Cardiac muscle cell (in vitro differentiated cells and primary cell): ENCODE results near the gene ADAMTSL5. TPM values are rescaled to one million over a fixed set of nuclear protein-coding genes. Genes with fewer than 3 reads are reported as not detected.

ENCODE experiments used
- DNase-seq, 2 donors: peaks; one replicate each; pipeline versions ENCODE4 v3.0.0 to v3.0.0-alpha.2; 2010 to 2017; ENCODE audit warnings: low read depth in 1 of 2, low spot score in 1 of 2
- H3K27ac ChIP-seq: fragments of 200-600 bp; sonication (generic); 2 replicates; pipeline ENCODE4 v1.5.1; 2016
- H3K27me3 ChIP-seq: fragments of 200-600 bp; sonication (generic); 2 replicates; pipeline ENCODE4 v1.6.0; 2016; ENCODE audit warnings: control low read depth
- H3K36me3 ChIP-seq: fragments of 200-600 bp; sonication (generic); 2 replicates; pipeline ENCODE4 v1.5.1; 2016; ENCODE audit warnings: control low read depth
- H3K4me1 ChIP-seq: fragments of 200-600 bp; sonication (generic); 2 replicates; pipeline ENCODE4 v1.8.1; 2017; ENCODE audit warnings: low read depth, mild to moderate bottlenecking, mixed run types
- H3K4me3 ChIP-seq: fragments of 200-600 bp; sonication (generic); 2 replicates; pipeline ENCODE4 v1.5.1; 2016; ENCODE audit warnings: mild to moderate bottlenecking
- H3K9me3 ChIP-seq: fragments of 200-600 bp; sonication (generic); 2 replicates; pipeline ENCODE4 v1.5.1; 2017; ENCODE audit warnings: low read depth, mild to moderate bottlenecking, control low read depth
- CTCF ChIP-seq: IDR thresholded peaks from 2 replicates; pipeline ENCODE4 v1.5.1; 2012; ENCODE audit warnings: low read depth, mild to moderate bottlenecking, low read length
- polyA plus RNA-seq: library from polyadenylated mRNA; unstranded; fragments of >200 nt; fragmentation: Nextera tagmentation; extraction: Ambion mirVana; gene quantifications from 2 replicates; pipeline ENCODE4 v1.2.1, GENCODE V29; 2016
- total RNA-seq: library from RNA; depleted of rRNA; stranded (reverse); fragments of >200 nt; gene quantifications from 2 replicates; pipeline ENCODE4 v1.2.3, GENCODE V29; 2016

ADAMTSL5 gene
- total RNA-seq (3.9 and 5.7 TPM in 2 replicates), polyA plus RNA-seq (4.9 and 8.6 TPM in 2 replicates)

- H3K4me3 ChIP-seq, result peak within 1 kb of the TSS; percentile 44
- peaks cover 18% of the 10 kb centered on the region for H3K27me3 ChIP-seq
- H3K27ac ChIP-seq, result no peak within 1 kb of the TSS
- TF ChIP-seq CTCF, result no peak
- no peaks in the 10 kb centered on the region for H3K9me3 ChIP-seq
- no peaks in the 10 kb centered on the region for H3K36me3 ChIP-seq
- no peaks in the 10 kb centered on the region for H3K4me1 ChIP-seq
- DNase-seq, result peak; percentile 67 to 71
Measured at GRCh38 chr19:1512671-1513498, at the start of gene ADAMTSL5. Gene ADAMTSL5 (minus strand): TSS chr19:1513019. CDS start chr19:1510943, 2,076 bp downstream.

- Histone ChIP-seq H3K27me3 (no peaks in the 10 kb centered on the region), H3K4me3 (no peak overlapping the region)
Measured at GRCh38 chr19:1561236-1561842, 48.5 kb upstream of the ADAMTSL5 start.

GRCh38 chr19:1560286-1560882, 47.6 kb upstream of the ADAMTSL5 start:
- no peak for TF ChIP-seq CTCF
- DNase-seq, result no peak
- Histone ChIP-seq H3K27me3 (no peaks in the 10 kb centered on the region), H3K27ac (no peak overlapping the region), H3K4me1 (no peaks in the 10 kb centered on the region), H3K9me3 (no peaks in the 10 kb centered on the region), H3K4me3 (no peak overlapping the region), H3K36me3 (peaks cover 2% of the 10 kb centered on the region)

More at GRCh38 chr19:1561236-1561842, 48.5 kb upstream of the ADAMTSL5 start:
- no peak for DNase-seq
- TF ChIP-seq CTCF, result no peak
- no peaks in the 10 kb centered on the region for H3K36me3 ChIP-seq
- H3K27ac ChIP-seq, result no peak overlapping the region
- H3K9me3 ChIP-seq, result no peaks in the 10 kb centered on the region
- H3K4me1 ChIP-seq, result peaks cover 4% of the 10 kb centered on the region

GRCh38 chr19:1558552-1558951, 45.7 kb upstream of the ADAMTSL5 start:
- TF ChIP-seq CTCF, result no peak
- Histone ChIP-seq H3K4me3 (no peak overlapping the region), H3K9me3 (no peaks in the 10 kb centered on the region), H3K36me3 (peaks cover 7% of the 10 kb centered on the region), H3K4me1 (no peaks in the 10 kb centered on the region), H3K27ac (no peak overlapping the region), H3K27me3 (no peaks in the 10 kb centered on the region)
- DNase-seq, result no peak

GRCh38 chr19:1556390-1557070, 43.7 kb upstream of the ADAMTSL5 start:
- Histone ChIP-seq H3K9me3 (no peaks in the 10 kb centered on the region), H3K36me3 (peaks cover 7% of the 10 kb centered on the region), H3K27me3 (no peaks in the 10 kb centered on the region), H3K4me1 (no peaks in the 10 kb centered on the region), H3K27ac (no peak overlapping the region), H3K4me3 (no peak overlapping the region)
- TF ChIP-seq CTCF, result no peak
- no peak for DNase-seq
